NCI-H69 (cell line): ENCODE measurements around the gene UQCRHL.
"Not testable (repeated sequence)": the region's sequence is repeated elsewhere in the genome, so short reads cannot be mapped to it uniquely, and the experiment has no call there.

Experiments
- DNase-seq: peaks from one replicate; lab custom pipeline; 2025; lab: John Stamatoyannopoulos, UW

UQCRHL gene

GRCh38 chr1:15835205-15835740 lies 27.8 kb upstream of the UQCRHL start:
- peak; percentile 72 for DNase-seq

GRCh38 chr1:15834406-15835204 lies 27.2 kb upstream of the UQCRHL start:
- peak; percentile 93 for DNase-seq

GRCh38 chr1:15833842-15834405 lies 26.5 kb upstream of the UQCRHL start:
- DNase-seq = peak; percentile 72

- DNase-seq = peak; percentile 72
Measured at GRCh38 chr1:15833069-15833679, 25.7 kb upstream of the UQCRHL start.

GRCh38 chr1:15830258-15830657 lies 22.8 kb upstream of the UQCRHL start:
- no peak for DNase-seq

- not testable (repeated sequence) for DNase-seq
Measured at GRCh38 chr1:15828931-15829330, 21.5 kb upstream of the UQCRHL start.

- DNase-seq = not testable (repeated sequence)
Measured at GRCh38 chr1:15827567-15827966, 20.1 kb upstream of the UQCRHL start.

GRCh38 chr1:15826810-15827507 lies 19.5 kb upstream of the UQCRHL start:
- peak; percentile 6 for DNase-seq

GRCh38 chr1:15825800-15826199 lies 18.4 kb upstream of the UQCRHL start:
- no peak for DNase-seq

- DNase-seq = no peak
Measured at GRCh38 chr1:15820478-15820877, 13.0 kb upstream of the UQCRHL start.

- DNase-seq = no peak
Measured at GRCh38 chr1:15816674-15817073, 9.2 kb upstream of the UQCRHL start.

- no peak for DNase-seq
Measured at GRCh38 chr1:15810073-15810472, 2.6 kb upstream of the UQCRHL start.

GRCh38 chr1:15808955-15809354 lies 1.5 kb upstream of the UQCRHL start:
- no peak for DNase-seq

- DNase-seq = no peak
Measured at GRCh38 chr1:15807121-15807520, 328 bp downstream of the UQCRHL start.

- no peak for DNase-seq
Measured at GRCh38 chr1:15804060-15804459, 3.4 kb downstream of the UQCRHL start.

- peak; percentile 53 for DNase-seq
Measured at GRCh38 chr1:15803380-15803779, 4.1 kb downstream of the UQCRHL start.

- no peak for DNase-seq
Measured at GRCh38 chr1:15802234-15802965, 5.0 kb downstream of the UQCRHL start.

GRCh38 chr1:15799928-15800835 lies 7.3 kb downstream of the UQCRHL start:
- DNase-seq = peak; percentile 83

- no peak for DNase-seq
Measured at GRCh38 chr1:15799004-15799867, 8.2 kb downstream of the UQCRHL start.
